ENCODE measurements around the gene RAMP1.
A peak's percentile ranks its signal among the peaks of the same experiment; 100 is the strongest.
"Not testable (repeated sequence)": the region's sequence is repeated elsewhere in the genome, so short reads cannot be mapped to it uniquely, and the experiment has no call there.

RAMP1 gene

DNA sequence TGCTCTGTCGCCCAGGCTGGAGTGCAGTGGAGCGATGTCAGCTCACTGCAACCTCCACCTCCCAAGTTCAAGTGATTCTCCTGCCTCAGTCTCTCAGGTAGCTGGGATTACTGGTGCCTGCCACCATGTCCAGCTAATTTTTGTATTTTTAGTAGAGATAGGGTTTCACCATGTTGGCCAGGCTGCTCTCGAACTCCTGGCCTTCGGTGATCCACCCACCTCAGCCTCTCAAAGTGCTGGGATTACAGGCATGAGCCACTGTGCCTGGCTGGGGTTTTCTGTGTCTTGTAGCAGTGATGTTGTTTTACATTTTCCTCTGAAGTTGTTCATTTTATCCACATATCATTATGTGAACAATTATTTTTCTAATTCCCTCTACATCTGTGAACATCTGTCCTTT, 8.7 kb downstream of the RAMP1 start:
- H3K36me3 Mint-ChIP-seq (ENCODE audit: low read depth); H3K27ac Mint-ChIP-seq; H3K4me3 Mint-ChIP-seq; DNase-seq (ENCODE audit: low spot score); H3K9me3 Mint-ChIP-seq: not testable (repeated sequence)
- Mint-ChIP-seq H3K27me3 (ENCODE audit: low read depth) (peaks cover 26% of the 10 kb centered on the region), H3K4me1 (ENCODE audit: low read depth) (peaks cover 11% of the 10 kb centered on the region)

DNA sequence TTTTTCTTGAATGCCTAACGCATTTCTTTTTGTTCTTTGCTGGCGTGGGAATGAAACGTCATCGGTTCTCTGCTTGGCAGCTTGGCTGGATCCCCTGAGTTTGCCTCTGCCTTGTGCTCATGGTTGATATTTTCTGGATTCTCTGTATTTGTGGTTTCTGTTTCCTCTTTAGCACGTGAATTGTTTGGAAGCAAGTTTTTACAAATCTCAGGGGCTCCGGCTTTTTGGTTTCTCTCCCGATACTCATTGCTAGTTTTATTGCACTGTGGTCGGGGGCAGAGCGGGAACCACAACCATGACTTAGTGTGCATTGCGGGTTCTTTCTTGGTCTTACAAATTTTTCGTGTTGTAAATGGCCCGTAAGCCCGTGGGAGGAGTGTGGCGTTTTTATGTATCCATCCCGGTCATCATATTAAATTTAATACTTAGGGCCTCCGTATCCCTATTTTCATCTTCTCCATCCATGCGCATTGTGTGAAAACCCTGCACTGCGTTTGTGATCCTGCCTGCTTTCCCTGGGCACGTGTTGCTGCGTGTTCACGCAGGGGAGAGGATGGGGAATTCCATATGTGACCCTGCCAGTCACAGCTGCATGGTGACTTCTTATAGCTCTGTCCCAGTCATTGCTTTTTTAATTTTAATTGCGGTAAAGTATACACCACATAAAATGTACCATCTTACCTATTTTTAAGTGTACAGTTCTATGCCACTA, 9.4 kb downstream of the RAMP1 start:
- Mint-ChIP-seq H3K4me1 (ENCODE audit: low read depth) (peaks cover 17% of the 10 kb centered on the region), H3K4me3 (no peak overlapping the region), H3K9me3 (no peaks in the 10 kb centered on the region), H3K27ac (peak overlapping the region; percentile 52), H3K27me3 (ENCODE audit: low read depth) (peaks cover 26% of the 10 kb centered on the region), H3K36me3 (ENCODE audit: low read depth) (no peaks in the 10 kb centered on the region)
- DNase-seq (ENCODE audit: low spot score), result no peak

DNA sequence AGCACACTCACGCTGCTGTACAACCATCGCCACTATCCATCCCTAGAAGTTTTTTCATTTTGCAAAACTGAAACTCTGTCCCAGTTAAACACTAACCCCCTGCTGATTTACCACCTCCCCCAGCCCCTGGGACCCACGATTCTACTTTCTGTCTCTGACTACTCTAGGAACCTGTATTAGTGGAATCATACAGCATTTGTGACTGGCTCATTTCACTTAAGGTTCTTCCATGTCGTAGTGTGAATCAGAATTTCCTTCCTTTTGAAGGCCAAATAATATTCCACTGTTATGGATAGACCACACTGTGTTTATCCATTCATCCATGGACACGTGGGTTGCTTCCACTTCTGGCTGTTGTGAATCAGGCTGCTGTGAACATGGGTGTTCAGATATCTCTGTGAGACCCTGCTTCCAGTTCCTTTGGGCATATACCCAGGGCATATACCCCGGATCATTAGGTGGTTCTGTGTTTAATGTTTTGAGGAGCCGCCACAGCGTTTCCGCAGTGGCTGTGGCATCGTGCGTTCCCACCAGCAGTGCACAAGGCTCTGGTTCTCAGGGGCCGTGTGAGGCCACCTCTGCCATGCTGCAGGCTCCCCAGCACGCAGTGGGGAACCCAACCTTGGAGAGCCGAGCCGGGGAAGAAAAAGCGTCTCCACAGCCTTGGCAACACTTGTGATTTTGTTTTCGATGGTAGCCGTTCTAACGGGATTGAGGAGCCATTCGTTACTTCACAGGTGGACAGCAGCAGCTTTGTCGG, 10.1 kb downstream of the RAMP1 start:
- peaks cover 17% of the 10 kb centered on the region for H3K4me1 Mint-ChIP-seq (ENCODE audit: low read depth)
- no peak overlapping the region for H3K27ac Mint-ChIP-seq
- H3K36me3 Mint-ChIP-seq (ENCODE audit: low read depth), result no peaks in the 10 kb centered on the region
- no peak overlapping the region for H3K4me3 Mint-ChIP-seq
- DNase-seq (ENCODE audit: low spot score), result no peak
- H3K9me3 Mint-ChIP-seq, result no peaks in the 10 kb centered on the region
- H3K27me3 Mint-ChIP-seq (ENCODE audit: low read depth), result peaks cover 26% of the 10 kb centered on the region

DNA sequence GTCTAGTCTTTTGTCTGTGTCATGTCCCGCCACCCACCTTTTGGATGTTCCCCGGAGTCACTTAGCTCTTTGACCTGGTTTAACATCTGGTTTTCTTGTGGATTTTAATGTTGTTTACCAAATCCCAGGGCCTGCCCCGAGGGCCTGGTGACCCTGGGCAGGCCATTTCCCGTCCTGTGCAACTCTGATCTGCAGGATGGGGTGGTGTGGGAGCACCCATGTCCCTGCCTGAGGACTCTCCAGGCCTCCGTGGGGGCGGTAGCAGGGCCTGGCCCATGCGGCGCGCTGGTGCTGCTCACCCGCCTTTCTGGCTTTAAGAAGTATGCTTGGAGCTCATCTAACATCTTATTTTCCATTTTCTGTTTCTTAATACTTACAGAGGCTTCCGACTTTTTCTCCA, 10.7 kb downstream of the RAMP1 start:
- Mint-ChIP-seq H3K4me3 (no peak overlapping the region), H3K27ac (no peak overlapping the region), H3K27me3 (ENCODE audit: low read depth) (peaks cover 24% of the 10 kb centered on the region), H3K4me1 (ENCODE audit: low read depth) (peaks cover 15% of the 10 kb centered on the region), H3K9me3 (no peaks in the 10 kb centered on the region), H3K36me3 (ENCODE audit: low read depth) (no peaks in the 10 kb centered on the region)
- no peak for DNase-seq (ENCODE audit: low spot score)

DNA sequence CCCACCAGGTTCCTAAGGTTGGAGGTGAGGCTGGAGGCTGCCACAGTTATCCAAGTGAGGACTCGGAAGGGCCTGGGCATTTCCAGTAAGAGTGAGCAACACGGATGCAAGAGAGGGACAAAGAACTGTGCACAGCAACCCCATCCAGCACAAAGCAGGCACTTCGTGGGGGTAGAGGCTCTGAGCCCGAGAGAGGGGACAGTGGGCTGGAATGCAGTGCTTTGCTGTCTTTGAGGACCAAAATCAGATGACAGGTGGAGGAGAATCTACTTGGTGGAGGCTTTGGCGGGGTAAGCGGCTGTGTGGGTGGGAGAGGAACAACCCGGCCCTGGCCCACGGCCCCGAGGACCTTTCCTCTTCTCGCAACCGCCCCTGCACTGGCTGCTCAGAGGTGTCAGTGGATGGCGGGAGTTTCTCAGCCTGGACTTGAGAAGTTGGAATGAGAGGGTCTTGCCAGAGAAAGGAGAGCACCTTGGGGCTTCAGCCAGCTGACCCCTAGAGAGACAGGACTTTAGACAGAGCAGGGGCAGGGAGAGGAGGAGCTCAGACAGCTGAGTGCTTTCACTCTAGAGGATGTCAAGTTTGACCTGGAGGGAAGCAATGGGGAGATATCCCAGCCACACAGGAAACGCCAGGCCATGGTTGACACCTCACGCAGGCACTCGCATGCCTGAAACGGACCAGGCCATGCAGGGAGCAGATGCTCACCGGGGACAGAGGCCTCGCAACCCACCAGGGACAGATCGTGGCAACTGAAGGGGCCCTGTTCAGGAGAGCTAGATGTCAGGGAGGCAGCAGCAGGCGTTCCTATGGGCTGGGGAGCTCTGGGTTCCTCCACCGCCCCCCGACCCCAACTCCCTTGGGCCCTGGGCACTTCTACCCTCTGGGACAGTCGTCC, 11.6 kb downstream of the RAMP1 start:
- Mint-ChIP-seq H3K9me3 (no peaks in the 10 kb centered on the region), H3K4me1 (ENCODE audit: low read depth) (peaks cover 15% of the 10 kb centered on the region), H3K27me3 (ENCODE audit: low read depth) (peaks cover 24% of the 10 kb centered on the region), H3K36me3 (ENCODE audit: low read depth) (no peaks in the 10 kb centered on the region), H3K27ac (no peak overlapping the region), H3K4me3 (no peak overlapping the region)
- no peak for DNase-seq (ENCODE audit: low spot score)

- H3K9me3 Mint-ChIP-seq, result no peaks in the 10 kb centered on the region
- H3K4me1 Mint-ChIP-seq (ENCODE audit: low read depth), result peaks cover 15% of the 10 kb centered on the region
- no peak overlapping the region for H3K27ac Mint-ChIP-seq
- peaks cover 22% of the 10 kb centered on the region for H3K27me3 Mint-ChIP-seq (ENCODE audit: low read depth)
- no peak overlapping the region for H3K4me3 Mint-ChIP-seq
- H3K36me3 Mint-ChIP-seq (ENCODE audit: low read depth), result no peaks in the 10 kb centered on the region
- DNase-seq (ENCODE audit: low spot score), result no peak
Measured at GRCh38 chr2:237872178-237872887, 12.9 kb downstream of the RAMP1 start.

GRCh38 chr2:237873421-237873831, 14.0 kb downstream of the RAMP1 start:
- Mint-ChIP-seq H3K9me3 (no peaks in the 10 kb centered on the region), H3K4me3 (no peak overlapping the region), H3K4me1 (ENCODE audit: low read depth) (peaks cover 15% of the 10 kb centered on the region), H3K27me3 (ENCODE audit: low read depth) (peaks cover 20% of the 10 kb centered on the region), H3K36me3 (ENCODE audit: low read depth) (no peaks in the 10 kb centered on the region), H3K27ac (no peak overlapping the region)
- DNase-seq (ENCODE audit: low spot score), result no peak

DNA sequence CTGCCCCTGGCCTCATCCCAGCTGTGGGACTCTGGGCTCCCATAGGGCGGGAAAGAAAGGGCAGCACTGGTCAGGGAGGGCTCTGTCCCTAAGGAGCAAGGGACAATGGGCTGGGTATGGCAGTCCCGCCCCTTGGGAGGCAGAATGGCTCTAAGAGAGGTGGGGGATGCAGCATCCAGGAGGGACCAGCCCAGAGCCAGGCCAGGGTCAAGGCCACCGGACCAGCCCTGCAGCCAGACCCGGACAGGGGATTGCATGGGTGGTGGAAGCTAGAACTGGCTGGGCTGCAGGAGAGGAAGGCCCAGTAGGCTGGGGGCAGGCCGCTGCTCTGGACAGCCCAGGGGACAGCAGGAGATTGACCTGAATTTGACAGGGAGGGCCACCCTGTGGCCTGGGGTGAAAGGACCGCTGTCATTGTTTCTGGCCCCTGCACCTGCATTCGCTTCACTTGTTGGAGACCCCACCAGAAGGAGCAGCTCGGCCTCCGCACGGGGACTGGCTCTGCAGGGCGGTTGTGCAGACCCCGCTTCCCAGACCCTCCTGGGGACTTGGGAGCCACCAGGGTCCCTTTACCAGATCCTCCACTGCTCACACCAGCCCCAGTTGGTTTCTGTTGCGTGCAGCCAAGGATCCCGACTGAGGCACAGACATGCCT, 14.6 kb downstream of the RAMP1 start:
- Mint-ChIP-seq H3K4me3 (no peak overlapping the region), H3K36me3 (ENCODE audit: low read depth) (no peaks in the 10 kb centered on the region), H3K9me3 (no peaks in the 10 kb centered on the region), H3K27me3 (ENCODE audit: low read depth) (peaks cover 15% of the 10 kb centered on the region), H3K27ac (no peak overlapping the region), H3K4me1 (ENCODE audit: low read depth) (peaks cover 9% of the 10 kb centered on the region)
- DNase-seq (ENCODE audit: low spot score), result no peak

GRCh38 chr2:237874585-237875161, 15.2 kb downstream of the RAMP1 start:
- DNase-seq (ENCODE audit: low spot score), result no peak
- no peak overlapping the region for H3K27ac Mint-ChIP-seq
- H3K36me3 Mint-ChIP-seq (ENCODE audit: low read depth), result no peaks in the 10 kb centered on the region
- peaks cover 8% of the 10 kb centered on the region for H3K27me3 Mint-ChIP-seq (ENCODE audit: low read depth)
- H3K9me3 Mint-ChIP-seq, result no peaks in the 10 kb centered on the region
- H3K4me1 Mint-ChIP-seq (ENCODE audit: low read depth), result peaks cover 6% of the 10 kb centered on the region
- H3K4me3 Mint-ChIP-seq, result no peak overlapping the region

DNA sequence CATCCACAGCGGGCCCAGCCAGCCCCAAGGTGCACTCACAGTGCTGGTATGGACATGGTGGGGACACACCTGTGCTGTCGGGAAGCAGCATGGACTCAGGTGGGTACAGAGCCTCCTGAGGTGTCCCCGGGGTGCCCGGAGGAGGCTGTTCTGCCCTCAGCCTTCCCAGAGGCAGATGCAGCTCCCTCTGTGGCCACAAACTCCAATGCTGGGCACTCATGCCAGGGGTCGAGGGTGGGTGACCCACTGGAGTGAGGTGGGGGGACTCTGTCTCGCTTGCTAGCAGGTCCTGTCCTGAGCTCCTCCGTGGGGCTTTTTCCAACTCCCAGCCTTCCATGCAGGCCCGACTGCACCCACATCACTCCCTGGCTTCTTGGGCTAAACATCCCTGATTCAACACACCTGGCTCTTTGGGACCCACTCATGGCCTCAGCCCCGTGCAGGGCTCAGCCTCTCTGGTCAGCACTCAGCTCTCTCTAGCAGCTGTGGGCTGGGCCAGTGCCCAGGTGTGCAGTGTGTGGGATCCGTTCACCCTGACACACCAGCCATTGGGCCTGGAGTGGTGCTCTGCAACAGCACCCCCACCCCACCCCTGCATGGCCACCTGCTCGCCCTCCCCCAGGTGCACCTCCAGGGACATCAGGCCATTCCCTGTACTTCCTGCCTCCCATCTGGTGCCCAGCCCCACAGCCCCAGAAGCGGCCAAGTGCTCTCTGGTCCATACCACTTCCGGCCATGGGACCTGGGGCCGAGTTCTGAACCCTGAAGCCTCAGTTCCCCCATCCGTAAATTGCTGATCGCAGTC, 16.0 kb downstream of the RAMP1 start:
- Mint-ChIP-seq H3K4me3 (no peak overlapping the region), H3K27me3 (ENCODE audit: low read depth) (peaks cover 3% of the 10 kb centered on the region), H3K27ac (no peak overlapping the region), H3K4me1 (ENCODE audit: low read depth) (peaks cover 6% of the 10 kb centered on the region), H3K9me3 (no peaks in the 10 kb centered on the region), H3K36me3 (ENCODE audit: low read depth) (no peaks in the 10 kb centered on the region)
- DNase-seq (ENCODE audit: low spot score), result no peak

- no peaks in the 10 kb centered on the region for H3K9me3 Mint-ChIP-seq
- no peak for DNase-seq (ENCODE audit: low spot score)
- peaks cover 7% of the 10 kb centered on the region for H3K4me1 Mint-ChIP-seq (ENCODE audit: low read depth)
- no peak overlapping the region for H3K27ac Mint-ChIP-seq
- no peaks in the 10 kb centered on the region for H3K27me3 Mint-ChIP-seq (ENCODE audit: low read depth)
- H3K36me3 Mint-ChIP-seq (ENCODE audit: low read depth), result no peaks in the 10 kb centered on the region
- no peak overlapping the region for H3K4me3 Mint-ChIP-seq
Measured at GRCh38 chr2:237876061-237876526, 16.7 kb downstream of the RAMP1 start.

GRCh38 chr2:237876532-237876931, 17.1 kb downstream of the RAMP1 start:
- no peak overlapping the region for H3K4me3 Mint-ChIP-seq
- no peaks in the 10 kb centered on the region for H3K9me3 Mint-ChIP-seq
- H3K36me3 Mint-ChIP-seq (ENCODE audit: low read depth), result no peaks in the 10 kb centered on the region
- H3K27ac Mint-ChIP-seq, result no peak overlapping the region
- peaks cover 7% of the 10 kb centered on the region for H3K4me1 Mint-ChIP-seq (ENCODE audit: low read depth)
- H3K27me3 Mint-ChIP-seq (ENCODE audit: low read depth), result no peaks in the 10 kb centered on the region
- no peak for DNase-seq (ENCODE audit: low spot score)

Measured in T-helper 2 cell treated with Interferon-gamma antibody and Interleukin-4, amounts not matched to agents 5 μg/mL and 100 μg/mL, for 36 hours (primary cell).